ENCODE measurements around the gene WNT3.
"Not testable (repeated sequence)": the region's sequence is repeated elsewhere in the genome, so short reads cannot be mapped to it uniquely, and the experiment has no call there.

WNT3 gene

DNA sequence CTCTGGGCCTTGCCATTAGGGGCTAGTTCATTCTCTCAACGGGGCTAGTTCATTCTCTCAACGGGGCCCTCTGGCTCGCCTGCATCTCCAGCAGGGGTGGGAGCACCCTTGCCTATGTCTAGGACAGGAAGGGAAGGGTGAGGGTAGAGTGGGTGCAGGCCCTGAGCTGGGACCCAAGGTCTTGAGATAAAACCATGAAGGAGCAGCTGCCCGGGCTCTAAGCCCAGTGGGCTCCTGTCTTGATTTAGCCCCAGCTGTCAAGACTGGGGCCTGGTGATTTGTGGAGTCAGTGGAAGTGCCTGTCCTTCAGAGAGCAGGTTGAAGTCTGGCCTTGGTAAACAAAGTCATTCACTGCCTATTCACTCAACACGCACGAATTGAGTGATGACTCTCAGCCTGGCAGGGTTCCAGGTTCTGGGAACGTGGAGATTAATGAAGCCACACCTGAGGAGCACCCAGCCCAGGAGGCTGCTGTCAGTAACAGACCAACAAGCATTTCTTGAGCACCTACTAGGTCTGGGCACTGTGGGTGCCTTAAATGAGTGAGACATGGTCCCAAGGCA is 35.4 kb downstream of the WNT3 start:
- DNase-seq (ENCODE audit: low spot score): no peak

DNA sequence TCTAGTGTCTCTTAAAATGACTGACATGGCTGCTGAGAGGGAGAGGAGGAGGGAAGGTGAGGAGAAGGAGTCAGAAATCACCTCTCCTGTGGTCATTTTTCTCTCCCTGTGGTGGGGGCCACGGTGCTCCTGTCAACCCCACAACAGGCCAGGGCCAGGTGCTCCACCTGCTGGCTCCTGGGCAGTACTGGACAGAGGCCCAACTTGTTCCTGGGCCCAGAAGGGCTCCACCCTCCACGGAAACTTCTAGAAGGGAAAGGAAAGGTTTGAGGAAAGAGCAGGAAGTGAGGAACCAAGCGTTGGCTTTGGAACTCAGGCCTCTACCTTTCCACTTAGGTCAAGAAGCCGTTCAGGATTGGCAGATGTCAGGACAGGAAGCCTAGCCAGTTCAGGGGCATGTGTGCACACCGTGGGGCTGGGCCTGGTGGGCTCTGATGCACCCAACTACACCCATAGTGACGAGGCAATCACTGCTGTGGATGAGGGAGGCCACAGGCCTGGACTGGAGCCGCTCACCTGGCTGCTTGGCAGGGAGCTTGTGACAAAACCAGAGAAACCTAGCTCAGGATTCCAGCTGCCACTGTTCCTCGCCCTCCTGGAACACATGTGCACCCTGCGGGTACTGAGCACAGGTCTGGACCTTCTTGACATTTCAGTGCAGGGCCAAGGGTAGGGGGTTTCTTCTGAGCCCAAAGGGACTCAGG is 36.1 kb downstream of the WNT3 start:
- DNase-seq (ENCODE audit: low spot score): no peak

DNA sequence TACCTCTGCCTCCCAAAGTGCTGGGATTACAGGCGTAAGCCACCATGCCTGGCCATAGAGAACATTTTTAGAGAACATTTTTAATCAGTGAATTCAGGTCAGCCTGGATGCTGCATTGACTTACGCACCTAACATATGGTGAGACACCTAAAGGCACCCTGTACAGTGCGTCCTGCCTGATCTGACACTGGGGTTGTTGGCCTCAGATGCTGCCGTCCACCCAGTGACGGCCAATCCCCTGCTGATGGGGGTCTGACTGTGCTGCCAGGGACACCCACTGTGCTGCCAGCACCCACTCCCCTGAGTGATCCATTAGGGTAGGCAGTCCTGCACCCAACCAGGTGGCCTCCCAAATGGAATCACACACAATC is 38.5 kb downstream of the WNT3 start:
- no peak for DNase-seq (ENCODE audit: low spot score)

DNA sequence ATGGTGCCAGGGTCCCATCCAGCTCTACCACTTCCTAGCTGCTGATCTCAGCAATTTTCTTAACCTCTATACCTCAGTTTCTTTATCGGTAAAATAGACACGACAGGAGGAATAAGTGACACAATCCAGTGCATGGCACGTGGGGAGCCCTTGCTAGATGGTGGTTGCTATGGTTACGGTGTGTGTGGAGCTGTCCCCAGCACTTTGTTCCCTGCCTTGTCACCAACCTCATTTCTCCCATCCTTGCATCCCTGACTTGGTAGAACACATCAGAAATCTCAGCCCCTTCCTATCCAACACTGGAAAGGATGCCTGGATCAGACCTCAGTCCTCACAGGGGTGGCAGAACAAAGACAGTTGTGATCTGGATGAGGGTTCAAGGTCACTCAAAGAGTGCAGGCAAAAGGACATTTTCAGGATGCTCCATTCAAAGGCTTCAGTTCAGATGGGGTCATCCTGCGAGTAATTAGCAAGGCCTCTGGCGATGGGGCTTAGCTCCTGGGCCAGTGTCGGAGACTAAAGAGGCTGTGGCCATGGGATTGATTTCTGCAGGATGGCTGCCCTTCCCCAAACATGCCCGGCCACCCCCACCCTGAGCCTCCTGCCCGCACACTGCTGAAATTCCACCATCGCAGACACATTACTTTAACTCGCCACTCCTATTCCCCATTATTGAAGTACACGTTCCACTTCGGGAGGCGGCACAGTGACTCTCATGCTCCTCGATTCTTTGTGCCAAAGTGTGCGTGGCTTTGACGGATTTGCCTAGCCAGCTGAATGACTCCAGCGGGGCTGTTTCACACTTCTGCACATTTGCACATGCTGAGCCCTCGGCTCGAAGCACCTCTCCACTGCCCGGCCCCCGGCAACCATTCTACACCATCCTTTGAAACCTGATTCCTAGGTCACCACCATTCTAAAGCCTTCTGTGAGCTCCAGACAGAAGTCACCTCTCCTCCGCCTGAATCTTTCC is 40.3 kb downstream of the WNT3 start:
- DNase-seq (ENCODE audit: low spot score): peak; percentile 45

DNA sequence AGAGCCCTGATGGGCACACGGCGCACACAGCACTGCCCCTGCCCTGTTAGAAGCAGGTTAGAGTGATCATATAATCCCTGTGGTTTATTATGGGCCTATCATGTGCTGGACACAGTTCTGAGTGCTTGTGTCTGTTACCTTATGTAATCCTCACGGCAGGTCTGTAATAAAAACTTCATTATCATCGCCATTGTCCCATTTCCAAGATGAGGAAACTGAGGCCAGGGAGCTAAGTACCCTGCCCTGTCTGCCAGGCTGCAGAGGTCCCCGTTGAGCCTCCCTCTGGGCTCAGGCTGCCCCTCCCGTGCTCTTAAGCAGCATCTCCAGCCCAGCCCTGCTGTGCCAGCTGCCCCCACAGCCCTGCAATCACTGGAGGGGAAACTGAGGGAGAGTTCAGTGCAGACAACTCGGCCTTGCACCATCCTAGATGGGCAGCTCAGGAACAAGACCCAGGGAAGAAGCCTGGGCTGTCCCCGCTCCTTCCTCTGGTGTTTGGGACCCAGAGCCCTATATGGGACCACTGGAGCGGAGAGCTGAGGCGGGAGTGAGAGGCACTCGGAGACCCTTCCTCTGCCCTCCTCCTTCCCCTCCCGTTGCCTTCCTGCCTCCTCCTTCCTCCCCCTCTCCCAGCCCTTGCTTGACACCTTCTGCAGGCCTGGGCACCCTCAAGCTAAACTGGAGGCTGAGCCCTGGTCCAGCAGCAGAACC is 42.0 kb downstream of the WNT3 start:
- DNase-seq (ENCODE audit: low spot score): no peak

DNA sequence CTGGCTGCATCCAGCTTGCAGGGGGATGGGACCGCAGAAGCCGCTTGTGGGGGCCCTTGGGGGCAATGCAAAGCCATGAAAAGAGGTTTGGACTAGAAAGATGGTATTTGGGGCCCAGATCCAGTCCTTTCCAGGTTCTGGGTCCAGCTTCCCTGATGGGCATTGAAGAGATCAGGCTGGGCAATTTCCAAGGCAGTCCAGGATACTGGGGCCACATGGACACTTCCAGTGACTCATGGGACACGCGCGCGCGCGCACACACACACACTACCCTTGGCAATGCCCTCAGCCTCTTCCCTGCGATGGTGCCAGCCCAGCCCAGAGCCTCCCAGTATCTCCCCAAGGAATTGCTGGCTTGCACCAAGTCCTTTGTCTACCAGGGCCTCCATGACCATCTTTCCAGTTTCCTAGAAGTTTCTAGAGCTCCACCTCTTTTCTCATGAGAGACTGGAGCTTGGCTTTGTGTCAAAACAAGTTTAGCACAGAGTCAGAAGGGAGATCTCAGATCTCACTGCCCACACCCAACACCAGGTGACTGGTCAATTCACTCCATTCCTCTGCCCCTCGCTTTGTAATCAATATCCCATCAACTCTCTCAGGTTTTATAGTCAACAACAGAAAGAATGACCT is 44.3 kb downstream of the WNT3 start:
- no peak for DNase-seq (ENCODE audit: low spot score)

DNA sequence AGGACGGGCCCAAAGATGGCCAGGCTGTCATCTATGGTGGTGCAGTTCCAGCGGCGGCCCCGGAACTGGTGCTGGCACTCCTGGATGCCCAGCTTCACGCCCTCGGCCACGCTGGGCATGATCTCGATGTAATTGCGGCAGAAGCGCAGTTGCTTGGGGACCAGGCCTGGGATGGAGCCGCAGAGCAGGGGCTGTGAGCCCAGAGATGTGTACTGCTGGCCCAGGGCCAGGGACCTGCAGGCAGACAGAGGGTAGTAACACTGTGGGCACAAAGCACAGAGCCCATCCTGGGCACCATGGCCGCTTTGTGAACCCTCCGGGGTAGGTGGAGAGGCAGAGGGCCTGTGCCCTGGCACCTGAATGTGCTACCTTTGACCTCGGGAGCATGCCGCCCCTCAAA is 44.8 kb downstream of the WNT3 start:
- no peak for DNase-seq (ENCODE audit: low spot score)

DNA sequence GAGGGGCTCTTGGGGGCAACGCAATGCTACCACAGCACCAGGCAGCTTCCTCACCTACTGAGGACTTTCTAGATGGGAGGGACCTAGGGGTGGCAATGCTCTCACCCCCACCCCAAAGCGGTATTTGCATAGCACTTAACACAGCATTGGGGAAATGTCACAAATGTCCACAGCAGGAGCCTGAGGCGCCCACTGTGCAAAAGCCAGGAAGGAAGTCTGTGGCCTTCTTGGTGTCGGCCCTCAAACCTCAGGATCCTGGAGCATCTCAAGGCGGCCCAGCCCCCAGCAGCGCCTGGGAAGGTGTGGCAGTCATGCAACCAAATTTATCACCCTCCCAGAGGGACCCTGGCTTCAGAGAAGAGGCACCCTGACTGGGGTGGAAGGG is 45.3 kb downstream of the WNT3 start:
- no peak for DNase-seq (ENCODE audit: low spot score)

DNA sequence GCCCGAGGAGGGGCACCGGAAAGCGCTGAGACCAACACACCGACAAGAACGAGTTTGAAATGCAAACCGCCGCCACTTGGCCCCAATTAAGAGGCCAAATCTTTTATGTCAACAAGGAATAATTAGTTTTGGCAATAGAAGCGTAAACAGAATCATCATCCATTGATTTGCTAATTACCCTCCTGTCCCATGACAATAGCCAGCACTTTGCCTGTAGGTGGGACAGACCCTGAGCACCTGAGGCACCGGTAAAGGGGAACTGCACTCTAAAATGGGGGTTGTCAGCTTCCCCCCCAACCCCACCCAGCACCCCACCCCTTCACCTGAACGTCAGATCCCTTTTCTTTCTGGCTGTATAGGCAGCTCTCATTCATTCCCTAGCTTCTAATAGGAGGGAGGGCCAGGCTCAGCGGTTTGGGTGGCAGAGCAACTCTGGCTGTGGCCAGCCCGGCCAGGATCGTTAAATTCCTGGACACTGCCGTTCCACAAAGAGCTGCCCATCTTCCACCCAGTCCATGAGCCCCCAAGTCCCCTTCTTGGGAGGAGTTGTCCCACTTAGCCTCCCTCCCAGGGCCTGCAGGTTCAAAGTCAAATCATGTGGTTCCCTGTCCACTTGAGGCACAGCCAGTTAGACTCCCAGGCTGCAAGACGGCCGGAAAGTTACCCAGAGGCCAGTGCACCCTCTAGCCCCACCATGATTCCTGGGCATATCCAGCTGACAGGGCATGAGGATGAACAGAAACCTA is 45.8 kb downstream of the WNT3 start:
- DNase-seq (ENCODE audit: low spot score): no peak

DNA sequence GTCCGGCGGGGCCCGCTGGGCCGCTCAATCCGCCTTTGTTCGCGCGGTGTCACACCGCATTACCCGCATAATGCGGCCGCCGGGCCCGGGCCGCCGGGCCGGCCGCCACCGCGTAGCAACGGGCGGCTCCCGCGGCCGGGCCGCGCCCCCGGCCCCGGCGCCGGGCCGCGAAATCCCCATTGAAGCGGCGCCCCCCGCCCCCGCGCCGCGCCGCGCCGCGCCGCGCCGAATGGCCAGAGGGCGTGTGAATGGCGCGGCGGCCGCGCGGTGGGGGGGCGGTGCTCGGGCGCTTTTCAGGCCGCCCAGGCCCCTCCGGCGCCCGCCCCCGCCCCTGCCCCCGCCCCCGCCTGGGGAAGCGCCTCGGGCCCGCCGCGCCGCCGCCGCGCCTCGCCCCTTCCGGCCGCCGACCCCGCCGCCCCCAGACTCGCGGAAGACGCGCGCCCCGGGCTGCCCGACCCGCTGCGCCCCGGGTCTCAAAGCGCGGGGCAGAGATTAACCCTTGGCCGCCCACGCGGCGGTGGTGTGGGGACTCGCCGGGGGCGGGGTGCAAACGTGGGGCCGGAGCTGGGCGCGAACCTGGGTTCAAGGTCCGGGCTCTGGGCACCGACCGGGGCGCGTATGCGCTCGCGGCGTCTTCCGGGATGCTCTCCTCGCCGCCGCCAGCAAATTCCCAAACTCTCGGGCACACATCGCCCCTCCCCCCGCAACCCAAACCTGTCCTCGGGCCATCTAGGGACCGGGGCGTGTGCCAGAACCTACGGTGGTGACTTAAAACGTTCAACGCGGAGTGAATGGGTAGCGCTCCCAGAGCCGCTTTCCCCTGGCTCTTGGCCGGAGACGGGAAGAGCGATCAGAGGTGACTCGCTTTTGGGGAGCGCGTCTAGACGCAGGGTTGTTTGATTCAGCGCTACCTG is 46.7 kb downstream of the WNT3 start:
- no peak for DNase-seq (ENCODE audit: low spot score)

DNA sequence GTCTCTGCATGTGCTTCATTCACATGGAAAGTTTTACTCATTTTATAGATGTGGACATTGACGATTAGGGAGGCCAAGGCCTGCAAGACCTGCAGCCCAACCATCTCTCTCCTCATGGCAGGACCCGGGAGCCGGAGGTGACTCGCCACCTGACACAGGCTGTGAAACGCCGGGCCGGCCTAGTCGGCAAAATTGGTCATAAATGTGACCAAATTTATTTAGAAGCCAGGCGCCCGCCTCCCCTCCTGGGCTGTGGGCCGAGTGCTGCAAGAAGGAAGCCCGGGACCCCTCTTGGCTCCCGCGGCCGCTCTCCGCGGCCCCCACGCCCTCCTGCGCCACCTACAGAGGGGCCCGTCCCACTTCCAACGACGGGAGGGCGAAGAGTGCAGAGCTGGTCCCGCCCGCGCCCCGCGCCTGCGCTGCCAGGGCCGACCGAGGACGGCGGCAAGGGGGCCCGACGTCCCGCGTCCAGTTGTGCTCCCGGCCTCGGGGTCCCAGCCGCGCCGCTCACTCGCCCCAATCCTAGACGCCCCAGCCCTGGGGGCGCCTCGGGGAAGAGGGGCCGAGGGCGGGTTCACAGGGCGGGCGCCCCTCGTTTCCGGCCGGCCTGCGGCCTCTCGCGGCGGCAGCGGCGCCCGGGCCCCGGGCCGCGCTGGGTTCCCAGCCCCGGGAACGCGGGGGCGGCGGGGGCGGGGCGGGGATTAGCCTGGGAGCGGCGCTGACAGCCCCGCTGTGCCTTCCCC is 47.5 kb downstream of the WNT3 start:
- DNase-seq (ENCODE audit: low spot score): no peak

DNA sequence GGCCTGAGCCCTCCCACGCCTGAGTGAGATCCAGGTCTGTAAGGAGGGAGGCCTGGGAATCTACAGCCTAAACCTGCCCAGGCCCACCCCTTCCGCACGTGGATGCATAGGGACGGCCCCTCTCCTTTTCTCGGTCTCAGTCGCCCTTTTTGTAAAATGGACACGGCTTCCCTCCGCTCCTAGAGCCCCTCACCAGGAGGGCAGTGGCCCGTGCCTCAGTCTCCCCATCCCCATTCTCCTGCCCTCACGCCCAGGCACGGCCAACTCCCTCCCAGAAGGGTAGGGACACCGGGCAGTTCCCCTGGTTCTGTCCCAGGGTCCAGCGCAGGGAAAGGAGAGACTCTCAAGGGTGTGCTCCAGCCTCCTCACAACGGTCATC is 48.1 kb downstream of the WNT3 start:
- no peak for DNase-seq (ENCODE audit: low spot score)

DNA sequence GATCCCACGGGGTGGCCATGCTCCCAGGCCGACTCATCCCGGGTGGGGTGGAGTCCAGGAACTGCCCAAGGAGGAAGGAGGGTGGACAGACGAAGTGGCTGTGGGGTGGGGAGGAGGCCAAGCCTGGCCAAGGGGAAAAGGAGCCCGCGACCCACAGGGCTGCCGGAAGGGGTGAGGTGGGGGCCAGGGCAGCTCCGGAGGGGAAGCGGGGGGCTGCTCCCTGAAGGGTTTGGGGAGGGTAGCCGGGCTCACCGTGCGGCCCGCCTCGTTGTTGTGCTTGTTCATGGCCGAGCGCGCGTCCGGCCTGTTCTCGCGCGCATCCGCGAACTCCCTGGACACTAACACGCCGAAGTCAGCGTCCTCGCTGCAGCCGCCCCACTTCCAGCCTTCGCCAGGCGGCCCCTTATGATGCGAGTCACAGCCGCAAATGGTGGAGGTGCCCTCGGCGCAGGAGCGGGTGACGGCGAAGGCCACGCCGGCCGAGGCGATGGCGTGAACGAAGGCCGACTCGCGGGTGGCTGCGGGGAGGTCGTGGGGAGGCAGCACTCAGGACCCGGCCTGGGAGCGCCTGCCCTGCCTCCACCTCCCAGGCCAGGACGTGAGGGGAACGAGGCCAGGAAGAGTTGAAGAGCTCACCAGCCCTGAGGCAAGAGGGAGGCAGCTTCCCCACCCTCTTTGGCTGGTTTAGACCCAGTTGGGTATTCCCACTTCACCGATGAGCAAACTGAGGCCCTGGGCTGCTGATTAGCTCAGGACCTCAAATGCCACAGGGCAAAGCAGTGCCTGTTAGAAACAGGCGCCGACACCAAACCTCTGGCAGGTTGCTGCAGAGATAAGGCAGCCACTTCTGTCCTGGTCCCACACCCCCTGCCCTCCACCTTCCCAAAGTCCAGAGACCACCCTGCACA is 48.7 kb downstream of the WNT3 start:
- no peak for DNase-seq (ENCODE audit: low spot score)

DNA sequence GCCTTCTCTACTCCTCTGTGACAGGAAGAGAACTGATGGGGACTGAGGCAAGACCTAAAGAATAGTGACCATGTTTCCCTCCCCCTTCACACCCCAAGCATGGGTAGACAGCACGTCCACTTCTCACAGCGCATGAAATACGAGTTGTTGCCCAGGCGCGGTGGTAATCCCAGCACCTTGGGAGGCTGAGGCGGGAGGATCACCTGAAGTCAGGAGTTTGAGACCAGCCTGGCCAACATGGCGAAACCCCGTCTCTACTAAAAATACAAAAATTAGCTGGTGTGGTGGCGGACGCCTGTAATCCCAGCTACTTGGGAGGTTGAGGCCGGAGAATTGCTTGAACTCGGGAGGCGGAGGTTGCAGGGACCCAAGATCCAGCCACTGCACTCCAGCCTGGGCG is 49.6 kb downstream of the WNT3 start:
- DNase-seq (ENCODE audit: low spot score): not testable (repeated sequence)

DNA sequence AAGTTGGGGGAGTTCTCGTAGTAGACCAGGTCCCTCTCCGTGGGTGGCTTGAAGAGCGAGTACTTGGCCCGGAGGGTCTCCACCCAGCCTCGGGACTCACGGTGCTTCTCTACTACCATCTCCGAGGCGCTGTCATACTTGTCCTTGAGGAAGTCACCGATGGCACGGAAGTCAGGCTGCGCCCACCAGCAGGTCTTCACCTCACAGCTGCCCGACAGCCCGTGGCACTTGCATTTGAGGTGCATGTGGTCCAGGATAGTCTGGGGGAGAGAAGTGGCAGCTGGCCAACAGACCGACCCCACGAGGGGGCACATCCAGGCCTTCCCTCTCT is 50.0 kb downstream of the WNT3 start:
- no peak for DNase-seq (ENCODE audit: low spot score)

DNA sequence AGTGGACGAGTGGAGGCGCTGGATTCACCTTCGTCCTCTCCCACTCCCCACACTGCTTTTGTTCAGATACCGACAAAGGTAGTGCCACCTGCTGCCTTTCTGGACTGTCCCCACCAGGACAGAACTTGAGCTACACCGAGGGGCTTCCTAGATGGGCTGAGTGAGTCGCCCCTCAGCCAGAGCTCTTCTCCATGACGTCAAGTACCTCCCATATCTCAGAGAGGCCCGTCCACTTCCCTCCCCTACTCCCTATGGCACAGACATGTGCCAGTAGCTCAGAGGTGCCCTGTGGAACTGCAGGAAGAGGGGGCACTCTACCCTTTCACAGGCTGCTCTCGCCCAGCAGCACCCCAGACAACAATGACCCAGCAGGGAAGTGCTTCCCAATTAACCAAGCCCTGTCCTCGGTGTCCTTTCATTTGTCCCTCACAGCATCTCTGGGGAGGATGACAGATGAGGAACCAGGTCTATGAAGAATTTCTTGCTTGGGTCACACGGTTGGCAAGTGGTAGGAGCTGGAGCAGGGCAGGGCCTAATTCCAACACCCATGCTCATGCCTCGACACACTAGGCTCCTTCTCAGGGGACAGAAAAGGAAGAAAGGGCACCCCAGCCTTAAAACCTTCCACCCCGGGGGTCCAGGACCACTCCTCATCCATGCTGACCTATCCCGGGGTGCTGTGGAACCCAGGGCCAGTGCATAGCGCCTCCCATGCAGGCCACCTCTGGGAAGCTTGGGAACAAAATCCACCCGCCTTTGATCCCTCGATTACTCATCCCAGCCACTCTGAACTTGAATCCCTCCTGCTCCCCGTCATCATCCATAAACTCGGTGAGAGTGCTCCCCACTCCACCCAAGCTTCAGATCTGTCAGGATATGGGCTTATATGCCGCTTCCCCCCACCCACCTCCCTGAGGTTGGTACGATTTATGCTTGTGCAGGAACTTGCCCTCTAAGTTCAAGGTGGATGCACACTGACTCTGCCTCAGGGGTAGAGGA is 51.7 kb downstream of the WNT3 start:
- DNase-seq (ENCODE audit: low spot score): no peak

DNA sequence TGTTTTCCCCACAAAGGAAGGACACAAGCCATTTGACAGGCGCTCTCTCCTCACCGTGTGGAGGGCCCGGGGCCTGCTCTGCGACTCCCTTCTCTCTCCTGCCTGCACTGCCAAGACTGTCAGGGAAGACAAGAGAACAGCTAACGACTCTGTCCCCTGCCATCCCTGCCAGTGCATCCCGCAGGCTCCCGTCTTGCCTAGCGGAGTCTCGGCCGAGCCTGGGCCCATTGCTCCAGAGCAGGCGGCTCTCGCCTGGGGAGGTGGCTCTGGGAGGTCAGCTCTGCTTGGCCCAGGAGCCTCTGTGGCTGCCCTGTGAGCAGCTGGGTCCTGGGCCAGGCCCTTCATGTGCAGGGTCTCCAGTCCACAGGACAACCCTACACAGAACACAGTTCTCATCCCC is 53.0 kb downstream of the WNT3 start:
- no peak for DNase-seq (ENCODE audit: low spot score)
